Activated CD4-positive, alpha-beta T cell treated with anti-CD3 and anti-CD28 coated beads, Interleukin-2, amount 50 U/mL, for 4 hours (primary cell): Measurements from ENCODE around the gene GCFC2.
"Not testable (repeated sequence)": the region's sequence is repeated elsewhere in the genome, so short reads cannot be mapped to it uniquely, and the experiment has no call there.

Experiments
- DNase-seq, 2 experiments: peaks; one replicate each; pipeline ENCODE4 v3.0.0-alpha.2; 2020

The GCFC2 gene

GRCh38 chr2:75679556-75679955, 31.2 kb downstream of the GCFC2 start:
- DNase-seq, result no peak

- no peak for DNase-seq
Measured at GRCh38 chr2:75676464-75676863, 34.3 kb downstream of the GCFC2 start.

- no peak for DNase-seq
Measured at GRCh38 chr2:75675908-75676307, 34.8 kb downstream of the GCFC2 start.

DNA sequence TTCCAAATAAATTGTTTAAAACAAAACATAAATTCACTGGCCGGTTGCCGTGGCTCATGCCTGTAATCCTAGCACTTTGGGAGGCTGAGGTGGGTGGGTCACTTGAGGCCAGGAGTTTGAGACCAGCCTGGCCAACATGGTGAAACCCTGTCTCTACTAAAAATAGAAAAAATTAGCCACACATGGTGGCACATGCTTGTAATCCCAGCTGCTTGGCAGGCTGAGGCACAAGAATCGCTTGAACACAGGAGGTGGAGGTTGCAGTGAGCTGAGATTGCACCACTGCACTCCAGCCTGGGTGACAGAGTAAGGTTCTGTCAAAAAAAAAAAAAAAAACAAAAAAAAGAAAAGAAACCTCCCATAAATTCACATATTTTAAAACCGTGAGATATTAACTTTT, 35.3 kb downstream of the GCFC2 start:
- DNase-seq, result not testable (repeated sequence)

DNA sequence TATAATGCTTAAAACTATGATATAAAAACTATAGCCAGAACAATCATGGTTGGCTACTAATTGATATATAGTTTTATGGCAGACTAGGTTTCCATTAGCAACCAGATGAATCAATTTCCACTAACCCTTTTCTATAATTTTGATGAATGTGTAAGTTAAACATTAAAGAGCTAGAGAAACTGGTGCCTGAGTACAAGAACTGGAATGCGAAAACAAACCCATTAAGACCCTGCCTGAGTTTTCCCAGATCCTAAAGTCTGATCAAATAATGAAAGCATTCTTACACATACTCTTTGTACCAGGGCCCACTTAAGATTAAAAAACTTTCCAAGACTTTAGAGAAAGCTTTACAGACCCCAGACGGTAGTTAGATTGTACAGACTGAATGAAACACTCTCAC, 42.8 kb downstream of the GCFC2 start:
- DNase-seq, result no peak

DNA sequence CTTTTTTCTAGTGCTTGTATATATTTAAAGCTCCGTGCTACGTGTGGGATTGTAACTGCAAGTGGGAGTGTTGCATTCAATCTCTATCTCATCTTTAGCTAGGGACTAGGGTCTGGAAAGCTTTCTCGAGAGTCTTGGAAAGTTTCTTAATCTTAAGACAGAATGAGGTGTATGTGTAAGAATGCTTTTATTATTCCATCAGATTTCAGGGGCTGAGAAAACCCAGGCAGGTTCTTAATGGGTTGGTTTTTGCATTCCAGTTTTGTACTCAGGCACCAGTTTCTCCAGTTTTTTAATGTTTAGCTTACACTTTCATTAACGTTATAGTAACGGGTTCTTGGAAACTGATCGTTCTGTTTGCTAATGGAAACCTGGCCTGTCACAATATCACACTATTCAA, 43.8 kb downstream of the GCFC2 start:
- DNase-seq, result no peak

GRCh38 chr2:75657798-75658197, 52.9 kb downstream of the GCFC2 start:
- no peak for DNase-seq

- DNase-seq, result no peak
Measured at GRCh38 chr2:75656563-75656962, 54.2 kb downstream of the GCFC2 start.

GRCh38 chr2:75655861-75656260, 54.9 kb downstream of the GCFC2 start:
- no peak for DNase-seq

DNA sequence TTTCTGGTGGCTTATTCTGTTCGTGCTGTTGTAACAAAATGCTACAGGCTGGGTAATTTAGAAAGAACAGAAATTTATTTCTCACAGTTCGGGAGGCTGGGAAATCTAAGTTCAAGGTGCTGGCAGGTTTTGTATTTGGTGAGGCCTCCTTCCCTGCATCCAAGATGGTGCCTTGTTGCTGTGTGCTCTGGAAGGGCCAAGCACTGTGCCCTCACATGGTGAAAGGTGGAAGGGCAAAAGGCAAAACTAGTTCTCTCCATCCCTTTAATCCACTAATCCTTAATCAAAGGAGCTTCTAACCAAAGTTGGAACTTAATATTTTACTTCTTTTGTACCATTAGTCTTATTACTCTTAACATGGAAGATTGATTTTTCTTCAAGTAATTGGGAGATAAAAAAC, 56.7 kb downstream of the GCFC2 start:
- no peak for DNase-seq

DNA sequence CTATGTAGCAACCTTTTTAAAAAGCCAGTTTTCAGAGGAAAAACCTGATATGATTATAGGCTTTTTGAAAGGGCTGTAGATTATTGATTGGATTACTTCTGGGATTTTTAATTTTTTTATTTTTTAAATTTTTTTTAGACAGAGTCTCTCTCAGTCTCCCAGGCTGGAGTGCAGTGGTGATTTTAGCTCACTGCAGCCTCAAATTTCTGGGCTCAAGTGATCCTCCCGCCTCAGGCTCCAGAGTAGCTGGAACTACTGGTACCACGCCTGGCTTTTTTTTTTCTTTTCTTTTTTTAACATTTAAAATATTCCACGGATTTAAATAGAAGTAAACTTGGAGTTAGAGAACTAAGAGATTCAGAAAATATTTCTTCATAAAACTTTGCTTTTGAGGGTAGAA, 62.9 kb downstream of the GCFC2 start:
- no peak for DNase-seq

DNA sequence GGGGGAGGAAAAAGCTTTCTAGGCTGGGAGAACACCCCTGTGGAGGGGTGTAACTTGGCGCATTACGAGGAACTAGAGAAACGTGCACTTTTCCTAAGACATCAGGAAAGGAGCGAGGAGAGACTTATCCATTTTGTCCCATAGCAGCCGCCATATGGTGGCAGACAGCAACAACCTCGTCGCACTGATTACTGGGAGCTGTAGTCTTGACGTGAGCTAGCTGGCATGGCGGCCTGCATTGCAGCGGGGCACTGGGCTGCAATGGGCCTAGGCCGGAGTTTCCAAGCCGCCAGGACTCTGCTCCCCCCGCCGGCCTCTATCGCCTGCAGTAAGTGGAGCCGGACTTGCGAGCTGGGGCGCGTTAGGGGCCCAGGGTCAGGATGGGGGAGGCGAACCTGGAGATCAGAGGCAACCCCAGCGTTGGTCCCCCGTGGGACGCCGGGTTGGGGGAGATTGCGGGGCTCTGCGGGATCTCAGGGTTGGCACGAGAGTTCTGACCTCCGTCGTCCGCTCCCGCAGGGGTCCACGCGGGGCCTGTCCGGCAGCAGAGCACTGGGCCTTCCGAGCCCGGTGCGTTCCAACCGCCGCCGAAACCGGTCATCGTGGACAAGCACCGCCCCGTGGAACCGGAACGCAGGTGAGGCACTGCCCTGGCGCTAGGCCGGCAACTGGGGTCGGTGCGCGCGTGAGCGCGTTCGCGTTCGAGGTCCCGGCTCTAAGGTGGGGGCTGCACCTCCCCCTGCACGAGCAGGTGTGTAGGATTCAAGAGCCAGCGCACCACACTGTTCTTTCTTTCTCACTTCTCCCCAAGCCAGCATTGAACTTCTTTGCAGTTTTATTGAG, 63.9 kb downstream of the GCFC2 start, which contains the start of gene MRPL19:
Gene MRPL19, plus strand, starts transcription at position 201 of the 843 bp plus-strand sequence. Its CDS starts 25 bp downstream, at position 226.
- DNase-seq, result peak; percentile 62 to 70

DNA sequence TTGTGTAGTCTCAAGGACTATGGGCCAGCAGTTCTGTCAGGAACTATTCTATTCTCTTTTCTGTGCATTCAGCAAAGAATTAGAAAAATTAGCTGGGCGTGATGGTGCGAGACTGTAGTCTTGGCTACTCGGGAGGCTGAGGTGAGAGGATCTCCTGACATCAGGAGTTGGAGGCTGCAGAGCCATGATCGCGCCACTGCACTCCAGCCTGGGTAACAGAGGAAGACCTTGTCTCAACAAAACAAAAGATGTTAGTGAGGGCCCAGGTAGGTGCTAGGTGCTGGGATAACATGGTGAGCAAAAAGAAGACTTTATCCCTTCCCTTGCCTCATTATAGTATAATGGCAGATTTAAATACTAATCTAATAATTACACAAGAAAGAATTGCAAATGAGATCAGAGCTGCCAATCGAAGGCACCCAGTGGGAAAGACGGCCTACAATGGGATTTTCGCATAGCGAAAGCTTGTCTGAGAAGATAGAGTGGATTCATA, 64.6 kb downstream of the GCFC2 start:
- no peak for DNase-seq

- DNase-seq, result no peak
Measured at GRCh38 chr2:75645643-75646042, 65.1 kb downstream of the GCFC2 start.

- no peak for DNase-seq
Measured at GRCh38 chr2:75643980-75644379, 66.7 kb downstream of the GCFC2 start.

DNA sequence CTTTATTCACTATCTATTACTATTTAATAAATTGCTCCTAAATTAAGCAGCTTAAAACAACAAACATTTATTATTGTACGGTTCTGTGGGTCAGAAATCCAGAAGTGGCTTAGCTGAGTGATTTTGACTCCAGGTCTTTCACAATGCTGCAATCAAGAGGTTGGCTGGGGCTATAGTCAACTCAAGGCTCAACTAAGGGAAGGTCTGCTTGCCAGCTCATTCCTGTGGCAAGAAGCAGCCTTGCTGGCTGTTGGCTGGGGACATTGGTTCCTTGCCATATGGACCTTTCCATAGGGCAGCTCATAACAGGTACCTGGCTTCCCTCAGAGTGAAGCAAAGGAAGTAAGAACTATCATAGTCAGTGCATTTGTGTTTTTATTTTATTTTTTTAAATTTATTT, 69.1 kb downstream of the GCFC2 start:
- DNase-seq, result no peak

- peak; percentile 47 to 48 for DNase-seq
Measured at GRCh38 chr2:75640621-75641121, 70.0 kb downstream of the GCFC2 start.

DNA sequence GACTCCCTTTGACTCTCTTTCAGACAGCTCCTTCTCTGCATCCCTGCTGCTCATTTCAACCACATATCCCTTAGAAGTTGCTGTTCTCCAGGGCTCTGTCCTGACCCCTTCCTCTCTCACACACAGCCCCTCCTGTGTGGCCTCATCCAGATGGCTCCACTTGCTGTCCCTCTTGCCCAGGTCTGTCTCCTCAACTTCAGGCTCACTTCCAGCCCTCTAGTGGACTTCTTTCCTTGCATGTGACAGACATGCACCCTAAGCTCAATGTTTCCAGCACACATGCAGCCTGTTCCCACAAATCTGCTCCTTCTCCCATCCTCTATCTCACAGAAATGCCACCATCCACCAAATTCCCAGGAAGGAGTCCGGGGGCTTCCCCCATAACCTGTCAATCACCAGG, 73.1 kb downstream of the GCFC2 start:
- no peak for DNase-seq

DNA sequence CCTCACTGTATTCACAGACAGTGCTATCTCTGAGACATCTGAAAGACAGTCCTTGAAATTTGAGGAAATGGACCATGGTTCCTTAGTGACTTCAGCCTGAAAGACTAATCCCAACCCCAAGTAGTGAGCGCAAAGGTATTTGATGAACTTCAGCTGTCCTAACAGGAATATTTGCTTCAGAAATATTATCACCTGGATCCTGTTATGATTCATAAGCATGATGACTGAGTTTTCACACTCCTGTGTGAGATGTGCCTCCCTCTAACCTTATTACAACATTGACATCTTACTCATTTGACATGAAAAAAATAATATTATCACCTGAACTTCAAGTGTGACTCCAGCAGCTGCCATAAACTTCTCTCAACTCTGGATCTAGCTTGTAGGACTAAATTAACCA, 75.8 kb downstream of the GCFC2 start:
- DNase-seq, result no peak

- no peak for DNase-seq
Measured at GRCh38 chr2:75633620-75634019, 77.1 kb downstream of the GCFC2 start.

GRCh38 chr2:75632813-75633212, 77.9 kb downstream of the GCFC2 start:
- DNase-seq, result no peak

- no peak for DNase-seq
Measured at GRCh38 chr2:75632091-75632701, 78.5 kb downstream of the GCFC2 start.

DNA sequence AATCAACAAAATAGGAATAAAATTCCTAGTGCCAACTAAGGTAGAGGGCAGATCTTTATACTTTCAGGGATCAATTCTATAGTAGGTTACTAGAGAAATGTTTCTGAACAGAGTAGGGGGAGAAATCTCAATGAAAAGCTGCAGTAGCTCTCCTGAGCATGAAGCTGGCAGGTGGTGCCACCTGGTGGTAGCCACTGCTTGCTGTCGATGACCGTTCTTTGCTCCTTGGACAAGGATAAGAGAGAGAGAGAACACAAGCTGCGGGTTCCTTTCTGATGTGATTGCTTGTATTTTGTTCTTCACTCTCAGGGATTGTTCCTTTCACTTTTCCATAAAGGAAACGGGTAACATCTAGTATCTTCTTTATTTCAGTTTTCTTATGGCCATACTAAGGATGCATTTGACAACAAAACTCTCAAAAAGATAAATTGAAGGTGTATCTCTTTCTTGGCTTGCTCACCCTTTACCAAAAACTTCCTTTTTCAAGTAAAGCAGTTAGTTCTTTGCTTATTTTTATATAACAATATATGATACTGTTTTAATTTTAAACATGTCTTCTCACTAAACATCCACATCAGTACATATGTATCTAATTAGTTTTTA, 82.7 kb downstream of the GCFC2 start:
- peak; percentile 38 to 55 for DNase-seq

GRCh38 chr2:75622929-75623328, 87.8 kb downstream of the GCFC2 start:
- DNase-seq, result no peak
